ENCODE measurements around the gene ROCK1.
A peak's percentile ranks its signal among the peaks of the same experiment; 100 is the strongest.
"Not testable (repeated sequence)": the region's sequence is repeated elsewhere in the genome, so short reads cannot be mapped to it uniquely, and the experiment has no call there.

The ROCK1 gene

DNA sequence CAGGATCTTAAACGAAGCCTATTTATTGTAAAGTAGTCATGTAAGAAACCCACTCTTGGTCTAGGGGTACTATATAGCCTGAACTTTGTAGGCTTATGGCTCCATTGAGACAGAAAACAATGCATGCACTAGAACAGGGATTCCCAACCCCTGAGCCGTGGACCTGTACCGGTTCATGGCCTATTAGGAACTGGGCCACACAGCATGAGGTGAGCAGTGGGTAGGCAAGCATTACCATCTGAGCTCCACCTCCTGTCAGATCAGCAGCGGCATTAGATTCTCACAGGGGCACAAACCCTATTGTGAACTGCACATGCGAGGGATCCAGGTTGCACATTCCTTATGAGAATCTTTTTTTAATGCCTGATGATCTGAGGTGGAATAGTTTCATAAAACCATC lies 59.2 kb downstream of the ROCK1 start:
- no peak for DNase-seq (ENCODE audit: low spot score)

DNA sequence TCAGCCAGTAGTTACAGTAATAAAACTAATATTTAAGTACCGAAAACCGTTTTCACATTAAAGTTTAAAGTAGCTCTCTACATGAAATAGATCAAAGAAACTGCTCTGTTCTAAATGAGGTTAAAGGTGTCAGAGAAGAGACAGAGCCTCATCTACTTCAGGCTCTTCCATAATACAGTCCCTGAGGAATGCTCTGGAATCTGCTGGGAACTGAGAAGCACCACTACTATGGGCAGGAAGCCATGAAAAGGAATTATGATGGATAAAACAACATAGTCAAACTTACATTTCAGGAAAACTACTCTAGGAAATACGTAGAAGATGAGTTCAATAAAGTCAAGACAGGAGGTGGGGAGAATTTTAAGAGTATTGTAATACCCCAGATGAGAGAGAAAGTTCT lies 60.0 kb downstream of the ROCK1 start:
- DNase-seq (ENCODE audit: low spot score), result peak; percentile 37

DNA sequence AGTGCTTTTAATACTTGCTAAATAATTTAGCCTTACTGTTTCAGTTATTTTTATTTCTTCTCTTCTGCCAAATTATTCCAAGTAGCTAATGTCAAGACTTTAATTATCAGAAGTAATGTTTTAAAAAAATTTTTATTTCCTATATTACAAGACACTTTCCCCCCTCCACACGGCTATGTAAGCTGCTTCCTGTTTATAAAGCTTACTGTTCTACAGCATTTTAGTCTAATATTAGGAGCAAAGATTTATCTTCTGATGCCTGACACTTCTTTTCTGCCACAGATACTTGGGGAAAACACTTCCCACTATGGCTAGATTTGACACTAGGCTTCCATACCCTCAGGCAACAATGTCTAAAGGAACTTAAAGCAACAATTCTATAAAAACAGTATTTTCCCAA lies 62.3 kb downstream of the ROCK1 start:
- no peak for DNase-seq (ENCODE audit: low spot score)

DNA sequence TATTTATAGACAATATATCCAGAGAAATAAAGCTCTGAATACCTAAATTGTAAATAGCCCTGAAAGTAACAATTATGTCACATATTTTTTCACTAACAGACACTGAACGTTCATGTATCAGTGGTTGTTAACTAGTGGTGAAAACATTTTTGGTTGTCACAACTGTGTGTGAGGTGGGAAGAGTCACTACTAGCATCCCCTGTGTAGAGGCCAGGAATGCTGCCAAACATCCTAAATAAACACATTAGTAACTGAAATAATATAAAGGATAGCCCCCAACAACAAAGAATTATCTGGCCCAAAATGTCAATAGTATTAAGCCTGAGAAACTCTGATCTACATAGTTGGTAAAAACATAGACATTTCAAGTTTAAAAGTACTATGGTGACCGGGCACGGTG lies 64.5 kb downstream of the ROCK1 start:
- DNase-seq (ENCODE audit: low spot score), result no peak

DNA sequence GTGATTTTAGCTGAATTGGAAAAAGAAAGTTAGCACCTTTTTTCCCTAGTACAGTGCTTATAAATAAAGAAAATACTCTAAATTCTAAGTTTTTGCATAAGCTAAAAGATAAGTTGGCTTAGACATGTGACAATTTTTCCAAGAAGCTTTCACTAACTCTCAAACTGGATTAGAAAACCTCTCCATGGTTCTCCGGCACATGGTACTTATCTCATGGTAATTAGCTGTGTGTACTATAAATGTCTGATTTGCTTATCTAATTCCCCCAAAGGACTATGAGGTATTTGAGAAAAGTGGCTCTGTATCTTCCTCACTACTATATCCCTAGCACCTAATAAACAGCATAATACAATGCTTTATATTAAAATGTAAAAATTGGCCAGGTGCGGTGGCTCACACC lies 71.1 kb downstream of the ROCK1 start:
- DNase-seq (ENCODE audit: low spot score), result no peak

DNA sequence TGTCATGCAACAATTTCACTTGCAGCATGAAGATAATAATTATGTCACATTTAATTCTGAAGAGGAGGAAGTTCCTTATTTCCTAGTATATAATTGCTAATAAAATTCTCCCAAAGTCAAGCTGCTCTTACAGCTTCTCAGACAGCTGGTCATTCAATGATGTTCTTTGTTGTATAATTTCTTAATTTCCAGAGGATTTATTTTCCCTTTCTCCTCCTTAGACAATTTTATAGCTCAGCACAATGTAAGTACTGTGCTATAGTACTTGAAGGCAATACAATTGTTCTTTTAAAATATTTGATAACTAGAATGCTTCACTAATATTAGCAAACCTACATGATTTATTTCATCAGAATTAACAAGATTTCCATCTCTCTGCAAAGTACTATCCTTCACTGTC lies 73.4 kb downstream of the ROCK1 start:
- DNase-seq (ENCODE audit: low spot score), result no peak

DNA sequence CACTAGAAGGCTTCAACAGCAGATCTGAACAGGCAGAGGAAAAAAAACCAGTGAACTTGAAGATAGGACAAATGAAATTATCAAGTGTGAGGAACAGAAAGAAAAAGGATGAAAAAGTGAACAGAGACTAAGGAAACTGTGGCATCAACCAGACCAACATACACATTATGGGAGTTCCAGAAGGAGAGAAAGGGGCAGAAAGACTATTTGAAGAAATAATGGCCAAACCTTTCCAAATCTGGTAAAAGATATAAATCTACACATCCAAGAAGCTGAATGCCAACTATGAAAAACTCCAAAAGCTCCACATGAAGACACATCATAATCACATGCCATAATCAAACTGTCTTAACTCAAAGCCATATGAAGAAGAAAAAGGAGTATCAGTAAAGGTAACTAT lies 79.8 kb downstream of the ROCK1 start:
- DNase-seq (ENCODE audit: low spot score), result no peak

DNA sequence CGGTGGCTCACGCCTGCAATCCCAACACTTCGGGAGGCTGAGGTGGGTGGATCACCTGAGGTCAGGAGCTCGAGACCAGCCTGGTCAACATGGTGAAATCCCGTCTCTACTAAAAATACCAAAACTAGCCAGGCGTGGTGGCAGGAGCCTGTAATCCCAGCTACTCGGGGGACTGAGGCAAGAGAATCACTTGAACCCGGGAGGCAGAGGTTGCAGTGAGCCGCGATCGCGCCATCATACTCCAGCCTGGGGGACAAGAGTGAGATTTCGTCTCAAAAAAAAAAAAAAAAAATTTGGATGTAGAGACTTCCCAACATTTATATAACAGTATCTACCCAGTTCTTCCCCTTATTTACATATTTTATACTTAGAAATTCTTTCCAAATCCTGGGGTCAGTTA lies 93.4 kb downstream of the ROCK1 start:
- not testable (repeated sequence) for DNase-seq (ENCODE audit: low spot score)

DNA sequence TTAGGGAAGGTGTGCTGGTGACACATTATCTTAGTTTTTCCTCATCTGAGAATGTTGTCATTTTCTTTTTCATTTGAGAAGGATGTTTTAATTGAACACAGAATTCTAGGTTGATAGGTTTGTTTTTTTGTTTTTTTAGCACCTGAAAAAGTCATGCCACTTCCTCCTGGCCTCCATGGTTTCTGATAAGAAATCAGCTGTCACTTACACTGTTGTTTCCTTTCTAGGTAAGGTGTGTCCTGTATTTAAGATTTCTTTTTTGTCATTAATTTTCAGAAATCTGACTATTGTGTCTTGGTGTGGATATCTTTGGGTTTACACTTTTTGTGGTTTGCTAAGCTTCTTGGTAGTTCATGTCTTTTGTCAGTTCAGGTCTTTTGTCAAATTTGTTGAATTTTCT lies 99.3 kb downstream of the ROCK1 start:
- DNase-seq (ENCODE audit: low spot score), result no peak

DNA sequence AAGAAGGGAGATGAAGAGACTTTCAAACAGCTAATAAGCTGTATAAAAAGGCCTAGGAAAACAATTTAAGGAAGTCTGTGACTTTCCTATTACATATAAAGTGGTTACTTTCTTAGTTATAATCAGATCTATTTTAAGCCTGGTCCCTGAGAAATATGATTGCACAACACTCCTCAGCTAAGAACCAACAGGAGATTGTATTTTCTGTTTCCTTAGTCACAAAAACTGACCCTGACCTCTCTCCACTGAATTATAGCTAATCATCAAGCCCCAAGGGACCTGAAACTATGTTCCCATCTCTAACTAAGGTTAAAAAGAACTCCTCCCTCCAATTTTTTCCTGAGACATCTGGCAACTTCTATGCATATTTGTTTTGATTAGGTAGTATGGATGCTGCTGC lies 106.9 kb downstream of the ROCK1 start:
- no peak for DNase-seq (ENCODE audit: low spot score)

DNA sequence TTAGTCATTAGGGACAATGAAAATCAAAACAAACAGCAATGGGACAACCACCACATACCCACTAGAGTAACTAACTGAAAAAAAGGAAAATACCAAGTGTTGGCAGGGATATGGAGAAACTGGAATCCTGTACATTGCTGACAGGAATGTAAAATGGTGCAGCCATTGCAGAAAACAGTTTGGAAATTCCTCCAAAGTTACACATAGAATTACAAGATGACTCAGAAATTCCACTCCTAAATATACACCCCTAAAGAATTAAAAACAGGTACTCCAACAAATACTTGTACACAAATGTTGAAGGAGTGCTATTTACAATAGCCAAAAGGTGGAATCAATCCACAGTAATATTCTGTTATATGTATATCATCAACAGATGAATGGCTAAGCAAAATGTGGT lies 110.9 kb downstream of the ROCK1 start:
- DNase-seq (ENCODE audit: low spot score), result no peak

DNA sequence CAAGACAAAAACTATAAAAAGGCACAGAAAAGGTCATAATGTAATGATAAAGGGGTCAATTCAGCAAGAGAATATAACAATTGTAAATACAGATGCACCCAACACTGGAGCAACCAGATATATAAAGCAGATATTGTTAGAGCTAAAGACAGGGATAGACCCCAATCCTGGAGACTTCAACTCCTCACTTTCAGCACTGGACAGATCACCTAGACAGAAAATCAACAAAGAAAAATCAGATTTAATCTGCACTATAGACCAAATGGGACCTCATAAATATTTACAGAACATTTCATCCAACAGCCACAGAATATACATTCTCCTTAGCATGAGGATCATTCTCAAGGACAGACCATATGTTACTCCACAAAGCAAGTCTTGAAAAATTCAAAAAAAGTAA lies 114.2 kb downstream of the ROCK1 start:
- no peak for DNase-seq (ENCODE audit: low spot score)

DNA sequence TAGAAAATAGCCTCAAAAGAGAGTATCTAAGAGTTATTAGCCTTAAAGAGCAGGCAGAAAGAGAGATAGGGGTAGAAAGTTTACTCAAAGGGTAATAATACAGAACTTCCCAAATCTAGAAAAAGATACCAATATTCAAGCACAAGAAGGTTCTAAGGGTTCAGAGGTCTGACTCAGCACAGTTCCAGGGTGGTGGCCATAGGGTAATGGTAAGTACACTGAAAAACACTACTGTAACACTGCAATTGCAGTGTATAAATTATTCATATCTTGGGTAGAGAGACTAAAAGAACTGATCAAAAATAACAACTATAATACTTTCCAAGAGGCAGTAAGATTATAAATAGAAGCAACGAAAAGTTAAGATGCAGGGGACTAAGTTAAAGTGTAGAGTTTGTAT lies 115.2 kb downstream of the ROCK1 start:
- no peak for DNase-seq (ENCODE audit: low spot score)

DNA sequence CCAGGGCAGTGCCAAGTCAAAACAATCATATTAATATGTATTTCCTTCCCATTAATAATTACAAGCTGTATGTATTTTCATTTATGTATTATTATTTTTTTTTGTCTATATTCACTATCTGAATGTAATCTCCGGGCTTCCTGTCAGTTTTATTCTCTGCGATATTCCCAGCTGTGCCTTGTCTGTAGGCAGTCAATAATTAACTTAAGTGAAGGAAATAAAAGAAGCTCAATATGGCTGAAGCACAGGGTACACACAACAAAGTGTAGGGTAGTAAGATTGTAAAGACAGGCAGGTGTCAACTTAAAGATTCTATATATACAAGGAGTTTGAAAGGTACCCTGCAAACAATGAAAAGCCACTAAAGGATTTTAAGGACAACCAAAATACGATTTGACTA lies 122.9 kb downstream of the ROCK1 start:
- DNase-seq (ENCODE audit: low spot score), result no peak

DNA sequence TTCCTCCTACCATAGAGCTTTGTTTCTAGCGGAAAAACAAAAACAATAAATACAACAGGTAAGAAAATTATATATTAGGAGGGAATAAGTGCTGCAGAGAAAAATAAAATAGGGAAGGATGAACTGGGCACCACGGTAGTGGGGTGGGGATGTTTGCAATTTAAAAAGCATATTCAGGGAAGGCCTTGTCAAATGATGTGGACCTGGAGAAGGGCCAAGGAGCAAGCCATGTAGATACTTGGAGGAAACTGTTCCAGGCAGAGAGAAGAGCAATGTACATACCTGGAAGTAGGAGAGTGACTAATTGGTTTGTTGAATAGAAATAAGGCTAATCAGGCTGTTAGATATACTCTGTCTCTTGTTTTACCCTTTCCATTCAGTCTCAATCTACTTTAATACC lies 136.5 kb downstream of the ROCK1 start:
- DNase-seq (ENCODE audit: low spot score), result no peak

DNA sequence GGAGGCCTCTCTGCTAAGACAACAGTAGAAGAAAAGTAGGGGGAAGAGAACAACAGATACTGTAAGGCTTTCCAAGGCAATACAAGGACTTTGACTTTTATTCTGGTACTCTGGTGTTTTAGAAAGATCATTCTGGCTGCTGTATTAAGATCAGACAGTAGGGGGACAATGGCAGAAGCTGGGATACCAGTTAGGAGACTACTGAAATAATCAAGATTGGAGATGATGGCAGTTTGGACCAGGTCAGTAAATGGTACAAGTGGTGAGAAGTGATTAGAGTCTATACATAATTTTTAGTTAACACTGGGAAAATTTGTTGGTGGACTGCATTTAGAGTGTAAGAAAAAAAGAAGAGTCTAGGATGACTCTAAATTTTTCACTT lies 139.7 kb downstream of the ROCK1 start:
- DNase-seq (ENCODE audit: low spot score), result peak; percentile 56

DNA sequence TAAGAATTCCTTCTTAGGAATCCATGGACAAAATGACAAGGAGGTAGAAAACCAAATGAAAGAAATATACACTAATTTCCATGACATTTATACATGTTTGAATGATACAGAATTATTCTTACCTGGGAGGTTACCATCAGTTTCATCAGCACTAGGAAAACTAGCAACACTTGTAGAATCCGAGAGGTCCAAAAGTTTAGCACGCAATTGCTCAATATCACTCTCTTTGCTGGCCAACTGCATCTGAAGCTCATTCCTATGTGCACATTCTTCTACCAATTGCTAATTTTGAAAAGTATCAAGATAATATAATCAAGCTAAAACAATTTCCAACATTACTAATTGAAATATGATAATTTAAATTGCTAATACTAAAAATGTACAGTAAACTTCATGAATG lies 144.8 kb downstream of the ROCK1 start:
- no peak for DNase-seq (ENCODE audit: low spot score)

DNA sequence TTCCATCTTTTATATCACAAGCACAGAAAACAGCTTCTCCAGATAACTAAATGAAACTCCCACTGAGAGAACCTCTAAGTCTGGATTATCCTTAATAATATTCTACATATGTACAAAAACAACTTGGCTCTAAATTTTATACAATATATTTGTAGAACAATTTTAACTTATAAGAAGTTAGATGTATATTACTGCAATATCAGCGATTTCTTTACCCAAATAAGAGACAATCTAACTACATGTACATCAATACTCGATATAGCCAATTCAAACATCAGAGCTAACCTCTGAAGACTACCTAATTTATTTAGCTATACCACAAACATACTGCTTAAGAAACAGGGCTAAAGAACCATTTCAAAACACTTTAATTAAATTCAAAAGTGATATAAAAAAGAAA lies 148.6 kb downstream of the ROCK1 start:
- no peak for DNase-seq (ENCODE audit: low spot score)

DNA sequence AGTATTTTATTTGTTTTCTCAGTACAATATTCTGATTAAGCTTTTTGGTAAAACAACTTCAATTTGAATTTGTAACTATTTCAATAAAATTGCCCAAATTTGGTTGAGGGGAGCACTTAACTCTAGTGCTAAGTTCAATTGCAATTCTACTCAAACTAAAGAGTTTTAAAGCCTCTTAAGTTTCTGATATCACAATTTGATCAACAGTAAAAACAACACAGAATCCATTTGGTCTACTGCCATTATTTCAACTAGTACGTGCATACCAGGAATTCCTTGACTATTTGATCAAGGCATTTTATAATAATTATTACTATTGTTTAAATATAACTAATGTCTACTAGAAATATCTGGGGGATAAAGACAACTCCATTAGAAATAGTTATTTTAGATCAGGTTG lies 150.9 kb downstream of the ROCK1 start:
- DNase-seq (ENCODE audit: low spot score), result no peak

DNA sequence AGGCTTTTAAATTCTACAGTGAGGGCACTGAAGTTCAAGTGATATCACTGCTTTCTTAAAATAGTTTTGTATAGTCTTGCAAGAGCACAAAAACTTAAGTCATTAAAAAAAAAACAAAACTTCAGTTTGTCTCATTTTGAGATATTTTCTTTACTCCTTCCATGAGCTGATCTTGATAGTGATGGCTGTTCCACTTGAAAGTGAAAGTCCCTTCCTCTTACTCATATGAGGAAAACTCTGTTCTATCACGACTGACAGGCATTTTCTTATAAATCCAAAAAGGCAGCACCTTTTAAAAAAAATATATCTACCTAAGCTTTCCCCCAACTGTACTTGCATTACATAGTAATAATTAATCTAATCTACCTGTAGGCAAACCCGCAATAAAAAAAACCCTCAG lies 160.8 kb downstream of the ROCK1 start:
- not testable (repeated sequence) for DNase-seq (ENCODE audit: low spot score)

Measured in D341Med (cell line).